ENCODE measurements around the gene CDR2. TPM values are rescaled to one million over a fixed set of nuclear protein-coding genes. Genes with fewer than 3 reads are reported as not detected.
A peak's percentile ranks its signal among the peaks of the same experiment; 100 is the strongest.

CDR2 gene
- total RNA-seq, 4 donors from 2014 or later, result 22.7 to 38.4 (median 30.3) TPM

GRCh38 chr16:22297871-22298733 is 76.3 kb downstream of the CDR2 start:
- Histone ChIP-seq H3K4me3 (peak overlapping the region; percentile 68 to 85 (median 82)), H3K36me3 (peaks cover 0 to 4% (median 0%) of the 10 kb centered on the region in 3 donors), H3K9me3 (no peaks in the 10 kb centered on the region), H3K27ac (peak overlapping the region; percentile 94 to 97 (median 94)), H3K4me1 (peaks cover 0 to 15% (median 0%) of the 10 kb centered on the region in 4 donors), H3K27me3 (no peaks in the 10 kb centered on the region)
- peak in 2 of 3 donors; percentile 38 to 67 for DNase-seq
- TF ChIP-seq CTCF (IDR thresholded peaks at IDR 0.05) (no peak), POLR2A (IDR thresholded peaks at IDR 0.05) (no peak)

- H3K4me1 ChIP-seq, result peaks cover 0 to 15% (median 0%) of the 10 kb centered on the region in 4 donors
- H3K27me3 ChIP-seq, result no peaks in the 10 kb centered on the region
- H3K9me3 ChIP-seq, result no peaks in the 10 kb centered on the region
- peak within 1 kb of the TSS; percentile 94 to 97 (median 94) for H3K27ac ChIP-seq
- no peaks in the 10 kb centered on the region for H3K36me3 ChIP-seq
- H3K4me3 ChIP-seq, result peak within 1 kb of the TSS; percentile 68 to 85 (median 82)
- TF ChIP-seq CTCF (IDR thresholded peaks at IDR 0.05), result peak; percentile 93 to 100 (median 99)
- TF ChIP-seq POLR2A (IDR thresholded peaks at IDR 0.05), result peak; percentile 27 to 36
- peak; percentile 99 to 100 (median 100) for DNase-seq
Observed at GRCh38 chr16:22297114-22297870, 77.1 kb downstream of the CDR2 start, which contains the start of gene POLR3E. Gene POLR3E, plus strand, starts transcription at chr16:22297409. Its CDS starts 5,560 bp downstream, at chr16:22302969.

- H3K27me3 ChIP-seq, result no peaks in the 10 kb centered on the region
- no peak for DNase-seq
- H3K4me3 ChIP-seq, result peak overlapping the region; percentile 68 to 85 (median 82)
- no peaks in the 10 kb centered on the region for H3K36me3 ChIP-seq
- no peak for TF ChIP-seq POLR2A (IDR thresholded peaks at IDR 0.05)
- no peak for TF ChIP-seq CTCF (IDR thresholded peaks at IDR 0.05)
- peak overlapping the region in 3 of 4 donors; percentile 20 to 94 (median 39) for H3K27ac ChIP-seq
- peaks cover 0 to 15% (median 0%) of the 10 kb centered on the region in 4 donors for H3K4me1 ChIP-seq
- no peaks in the 10 kb centered on the region for H3K9me3 ChIP-seq
Observed at GRCh38 chr16:22296225-22297113, 78.0 kb downstream of the CDR2 start.

Other genes with a start within 250 kb of the CDR2 start
- gene SDR42E2, start 212.1 kb downstream of the CDR2 start, total RNA-seq, result not detected
- 10 to 100 TPM; 26.9 to 46.4 (median 36.1) TPM for gene EEF2K, start 168.3 kb downstream of the CDR2 start, total RNA-seq
- gene POLR3E, start 77.2 kb downstream of the CDR2 start, total RNA-seq, result 100 to 1,000 TPM in 1 of 4 donors, 10 to 100 TPM in 3; 39.1 to 113 (median 65.1) TPM
- gene NPIPB5, start 136.3 kb upstream of the CDR2 start, total RNA-seq, result 1,000 to 10,000 TPM in 1 of 4 donors, 100 to 1,000 TPM in 3; 461 to 1,380 (median 758) TPM

All from Peyer's patch (tissue), 4 donors.